Peyer's patch (tissue), 4 donors: Measurements from ENCODE around the gene NANOGP8.

Source experiments
- CTCF ChIP-seq, 6 experiments: fragments of 450-650 bp in 4 of 6; fragments of 200-600 bp in 2 of 6; sonication (generic) in 1 of 6; IDR thresholded peaks; one replicate each; pipeline ENCODE4 v1.5.1; 2017 to 2019; ENCODE audit warnings: antibody characterized with exemption in 6 of 6, mild to moderate bottlenecking in 3 of 6, moderate library complexity in 1 of 6
- POLR2A ChIP-seq, 2 donors: fragments of 450-650 bp; IDR thresholded peaks; one replicate each; pipeline ENCODE4 v1.5.1; 2017; ENCODE audit warnings: antibody characterized with exemption in 2 of 2, mild to moderate bottlenecking in 2 of 2, moderate library complexity in 2 of 2

GRCh38 chr15:35092846-35093245, 7.8 kb upstream of the NANOGP8 start:
- TF ChIP-seq CTCF (IDR thresholded peaks at IDR 0.05) (no peak), POLR2A (IDR thresholded peaks at IDR 0.05) (no peak)
